ENCODE data around the gene ADCY1. TPM values are rescaled to one million over a fixed set of nuclear protein-coding genes. Genes with fewer than 3 reads are reported as not detected.

The ADCY1 gene
- total and polyA plus RNA-seq, 2 donors (not counting 3 experiments of a cell fraction or from before 2014, with no cell fraction given), result 0.52 to 1.6 TPM

DNA sequence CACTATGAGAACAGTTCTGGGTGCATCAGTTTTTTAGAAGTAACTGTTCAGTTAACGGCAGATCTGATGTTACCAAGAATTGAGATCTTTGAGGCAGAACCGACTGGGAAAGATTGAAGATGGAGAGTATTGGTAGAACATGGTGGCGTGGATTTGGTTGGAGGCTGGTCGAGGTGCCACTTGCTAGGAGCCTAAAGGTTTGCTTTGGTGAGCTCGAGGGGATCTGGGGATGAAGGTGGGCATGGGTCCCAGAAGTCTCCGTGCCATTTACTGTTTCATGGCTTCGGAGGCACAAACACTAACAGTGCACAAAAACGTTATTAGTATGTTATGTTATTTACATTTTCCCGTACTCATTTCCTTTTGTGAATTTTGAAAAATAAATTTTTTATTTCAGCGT is 81.4 kb downstream of the ADCY1 start:
- Histone ChIP-seq H3K27ac (ENCODE audit: insufficient read depth, low read depth, low read length) (no peak overlapping the region), H3K9me1 (replicated peaks; ENCODE audit: control insufficient read depth, extremely low read depth, insufficient read depth, low read length) (no peaks in the 10 kb centered on the region), H3K36me3 (ENCODE audit: control insufficient read depth in 2 of 2, extremely low read depth in 1 of 2, insufficient read depth in 2 of 2, low read length in 2 of 2) (no peaks in the 10 kb centered on the region), H3K4me2 (ENCODE audit: insufficient read depth, low read length) (no peak overlapping the region), H4K20me1 (replicated peaks; ENCODE audit: control insufficient read depth, extremely low read depth, insufficient read depth, low read length) (no peaks in the 10 kb centered on the region), H3K27me3 (ENCODE audit: control insufficient read depth in 2 of 2, insufficient read depth in 2 of 2, low read length in 2 of 2) (no peaks in the 10 kb centered on the region), H3K9me3 (replicated peaks; ENCODE audit: control insufficient read depth, insufficient read depth, low read length) (no peaks in the 10 kb centered on the region), H2AFZ (ENCODE audit: low read depth, low read length) (no peak overlapping the region), H3K4me1 (ENCODE audit: control insufficient read depth, extremely low read depth, insufficient read depth, low read length) (no peaks in the 10 kb centered on the region), H3K4me3 (replicated peaks in 1 of 3; ENCODE audit: insufficient read depth in 1 of 3, low read depth in 1 of 3, low read length in 3 of 3) (no peak overlapping the region), H3K9ac (replicated peaks; ENCODE audit: extremely low read depth, insufficient read depth, low read length) (no peak overlapping the region), H3K79me2 (ENCODE audit: control insufficient read depth, insufficient read depth, low read length) (no peaks in the 10 kb centered on the region)
- intact Hi-C loops (cut with micrococcal nuclease), result no loop called here
- no peak for FAIRE-seq
- TF ChIP-seq, protein P1, sequence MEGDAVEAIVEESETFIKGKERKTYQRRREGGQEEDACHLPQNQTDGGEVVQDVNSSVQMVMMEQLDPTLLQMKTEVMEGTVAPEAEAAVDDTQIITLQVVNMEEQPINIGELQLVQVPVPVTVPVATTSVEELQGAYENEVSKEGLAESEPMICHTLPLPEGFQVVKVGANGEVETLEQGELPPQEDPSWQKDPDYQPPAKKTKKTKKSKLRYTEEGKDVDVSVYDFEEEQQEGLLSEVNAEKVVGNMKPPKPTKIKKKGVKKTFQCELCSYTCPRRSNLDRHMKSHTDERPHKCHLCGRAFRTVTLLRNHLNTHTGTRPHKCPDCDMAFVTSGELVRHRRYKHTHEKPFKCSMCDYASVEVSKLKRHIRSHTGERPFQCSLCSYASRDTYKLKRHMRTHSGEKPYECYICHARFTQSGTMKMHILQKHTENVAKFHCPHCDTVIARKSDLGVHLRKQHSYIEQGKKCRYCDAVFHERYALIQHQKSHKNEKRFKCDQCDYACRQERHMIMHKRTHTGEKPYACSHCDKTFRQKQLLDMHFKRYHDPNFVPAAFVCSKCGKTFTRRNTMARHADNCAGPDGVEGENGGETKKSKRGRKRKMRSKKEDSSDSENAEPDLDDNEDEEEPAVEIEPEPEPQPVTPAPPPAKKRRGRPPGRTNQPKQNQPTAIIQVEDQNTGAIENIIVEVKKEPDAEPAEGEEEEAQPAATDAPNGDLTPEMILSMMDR (IDR thresholded peaks at IDR 0.05; ENCODE audit: extremely low read depth in 1 of 2, insufficient read depth in 1 of 2, low read depth in 1 of 2, low read length in 2 of 2), result no peak
- TF ChIP-seq, protein P2, sequence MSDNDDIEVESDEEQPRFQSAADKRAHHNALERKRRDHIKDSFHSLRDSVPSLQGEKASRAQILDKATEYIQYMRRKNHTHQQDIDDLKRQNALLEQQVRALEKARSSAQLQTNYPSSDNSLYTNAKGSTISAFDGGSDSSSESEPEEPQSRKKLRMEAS (IDR thresholded peaks at IDR 0.05; ENCODE audit: insufficient read depth, insufficient read length), result no peak
- no peak for TF ChIP-seq JUN (IDR thresholded peaks at IDR 0.05; ENCODE audit: borderline replicate concordance, insufficient read depth, insufficient read length, low read depth)
- TF ChIP-seq GATA2 (IDR thresholded peaks at IDR 0.05; ENCODE audit: insufficient read depth, insufficient read length, low read depth, low read length), result no peak
- no peak for TF ChIP-seq POLR2A (IDR thresholded peaks at IDR 0.05; ENCODE audit: low read depth, low read length)
- TF ChIP-seq FOS (IDR thresholded peaks at IDR 0.05; ENCODE audit: borderline replicate concordance, insufficient read depth, low read length), result no peak
- no peak for TF ChIP-seq MYC (IDR thresholded peaks at IDR 0.05; ENCODE audit: low read depth, low read length)
- TF ChIP-seq POLR2AphosphoS5 (IDR thresholded peaks at IDR 0.05; ENCODE audit: insufficient read depth, low read depth, low read length), result no peak
- no peak for TF ChIP-seq EZH2 (IDR thresholded peaks at IDR 0.05; ENCODE audit: borderline replicate concordance, low read depth, low read length, severe bottlenecking)
- no peak for DNase-seq (ENCODE audit: low read depth, low spot score)
- ChIA-PET POLR2A (no interaction called here), CTCF (no interaction called here)
- dilution Hi-C loops (cut with MboI; ENCODE audit: extremely low pct_ligation_motif_present, low sequenced_read_pairs), result no loop called here
- BruUV-seq (replicated peaks), result no TSS peak

Data from endothelial cell of umbilical vein (primary cell).